NCI-H2196 treated with DMSO at 0.1 percent for 48 hours (cell line): ENCODE data around the gene RIOK3.

Experiments used
- DNase-seq: peaks from one replicate; lab custom pipeline; 2025; ENCODE audit not compliant: unreplicated experiment; lab: John Stamatoyannopoulos, UW

RIOK3 gene

DNA sequence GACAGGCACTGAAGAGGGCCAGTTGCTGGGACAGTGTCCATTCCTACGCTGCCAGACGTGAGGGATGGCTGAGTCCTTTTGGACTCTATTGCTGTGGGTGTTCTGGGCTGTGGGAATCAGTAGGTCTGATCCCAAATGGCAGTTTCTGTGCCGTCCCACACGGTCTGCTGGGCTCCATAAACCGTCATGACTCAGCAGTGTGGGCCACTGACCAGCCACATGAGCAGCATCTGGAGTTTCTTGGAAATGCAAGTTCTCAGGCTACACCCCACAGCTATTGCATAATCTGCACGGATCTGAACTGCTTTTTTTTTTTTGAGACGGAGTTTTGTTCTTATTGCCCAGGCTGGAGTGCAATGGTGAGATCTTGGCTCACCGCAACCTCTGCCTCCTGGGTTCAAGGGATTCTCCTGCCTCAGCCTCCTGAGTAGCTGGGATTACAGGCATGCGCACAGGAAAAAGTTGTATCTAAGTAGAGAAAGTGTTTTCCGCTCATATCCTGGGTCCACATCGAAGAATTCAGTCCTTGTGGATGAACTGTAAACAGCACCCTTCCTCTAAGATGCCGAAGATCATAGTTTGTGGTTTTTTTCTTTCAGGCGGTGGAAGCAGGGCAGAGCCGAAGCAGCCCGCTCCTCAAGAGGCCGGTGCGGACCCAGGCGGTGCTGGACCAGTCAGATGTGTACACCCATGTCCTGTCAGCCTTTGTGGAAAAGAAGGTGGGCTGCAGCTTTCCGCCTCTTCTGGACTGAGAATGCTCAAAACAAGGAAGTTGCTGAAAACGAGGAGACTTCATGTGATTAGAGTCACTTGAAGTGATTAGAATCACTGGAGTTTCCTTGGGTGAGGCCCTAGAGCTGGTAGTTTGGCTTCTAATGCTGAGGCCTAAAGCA, 75.7 kb downstream of the RIOK3 start:
- DNase-seq = no peak

DNA sequence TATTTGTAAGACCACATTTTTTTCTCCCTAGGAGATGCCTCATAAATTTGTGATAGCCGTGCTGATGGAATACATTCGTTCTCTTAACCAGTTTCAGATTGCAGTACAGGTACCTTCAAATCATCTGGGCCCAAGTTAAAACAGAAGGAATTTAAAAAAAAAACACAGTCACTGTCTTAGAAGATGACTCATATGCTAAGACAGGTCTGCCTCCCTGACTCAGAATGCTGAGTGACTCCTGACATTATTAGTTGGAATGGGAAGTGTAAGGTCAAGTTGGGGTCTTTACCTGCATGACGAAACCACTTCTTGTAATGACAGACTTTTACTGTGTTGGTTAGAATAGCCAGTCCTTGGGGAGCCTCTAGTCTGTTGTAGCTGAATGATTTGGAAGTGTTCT, 76.5 kb downstream of the RIOK3 start:
- no peak for DNase-seq

DNA sequence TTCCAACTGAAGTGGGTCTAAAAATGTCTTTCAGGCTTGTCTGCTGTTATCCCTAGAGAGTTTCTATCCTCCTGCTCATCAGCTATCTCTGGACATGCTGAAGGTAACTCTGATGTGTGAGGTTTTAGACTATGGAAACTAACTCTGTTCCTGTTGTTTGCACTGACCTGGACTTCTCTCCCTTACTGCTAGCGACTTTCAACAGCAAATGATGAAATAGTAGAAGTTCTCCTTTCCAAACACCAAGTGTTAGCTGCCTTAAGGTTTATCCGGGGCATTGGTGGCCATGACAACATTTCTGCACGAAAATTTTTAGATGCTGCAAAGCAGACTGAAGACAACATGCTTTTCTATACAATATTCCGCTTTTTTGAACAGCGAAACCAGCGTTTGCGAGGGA, 77.1 kb downstream of the RIOK3 start:
- DNase-seq = no peak

DNA sequence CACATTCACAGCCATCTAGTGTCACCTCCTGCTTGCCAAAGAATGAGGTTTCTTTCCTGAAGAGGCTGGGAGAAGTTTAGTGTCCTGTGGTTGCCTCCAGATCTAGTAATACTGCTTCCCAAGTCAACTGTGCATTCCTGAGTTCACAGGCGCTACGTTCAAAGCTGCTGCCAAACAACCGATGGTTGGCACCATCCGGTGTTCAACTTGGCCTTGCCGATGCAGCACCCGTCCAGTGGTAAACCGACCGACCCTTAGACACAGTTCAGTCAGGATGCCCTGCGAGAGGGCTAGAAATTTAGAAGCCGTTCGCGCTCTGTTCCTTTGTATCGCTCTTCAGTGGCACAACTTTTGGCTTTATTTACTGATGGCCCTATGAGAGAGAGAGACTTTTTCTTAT, 78.8 kb downstream of the RIOK3 start:
- DNase-seq = no peak
